ENCODE data around the gene RBM26. TPM values are rescaled to one million over a fixed set of nuclear protein-coding genes. Genes with fewer than 3 reads are reported as not detected.

RBM26 gene
- total RNA-seq, 1 donor from 2014 or later: 75.9 TPM

- intact Hi-C loops (cut with micrococcal nuclease): loop anchor here (10.0 kb wide), 1 partner anchor 918 kb away; the partner anchor contains the start of gene SPRY2
Measured at GRCh38 chr13:79427265-79427664, 21.2 kb upstream of the RBM26 start.

GRCh38 chr13:79423801-79424642 is 18.0 kb upstream of the RBM26 start:
- intact Hi-C loops (cut with micrococcal nuclease): loop anchor here (1.0 to 10.0 kb wide), 8 partner anchors 18 to 921 kb away; partner anchors contain the start of genes NDFIP2, RBM26 and SPRY2

- intact Hi-C loops (cut with micrococcal nuclease): loop anchor here (10.0 kb wide), 1 partner anchor 921 kb away; the partner anchor contains the start of gene SPRY2
Measured at GRCh38 chr13:79423340-79423739, 17.3 kb upstream of the RBM26 start.

DNA sequence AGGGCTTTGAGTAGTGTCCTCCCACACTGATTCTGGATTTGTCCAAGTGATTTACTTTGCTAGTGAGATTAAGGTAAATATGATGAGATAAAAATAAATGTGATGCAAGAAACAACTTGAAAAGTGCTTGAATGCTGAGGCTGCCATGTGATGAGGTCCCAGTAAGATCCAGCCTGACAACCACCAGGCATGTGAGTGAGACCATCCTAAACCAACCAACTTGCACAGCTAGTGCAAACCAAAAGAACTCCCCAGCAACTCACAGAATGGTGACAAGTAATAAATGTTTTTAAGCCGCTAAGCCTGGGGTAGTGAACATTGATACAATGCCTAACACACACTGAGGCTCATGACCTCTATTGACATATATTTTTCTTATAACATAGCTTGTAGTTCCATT is 13.3 kb upstream of the RBM26 start:
- intact Hi-C loops (cut with micrococcal nuclease): no loop called here

- intact Hi-C loops (cut with micrococcal nuclease): no loop called here
Measured at GRCh38 chr13:79417741-79418140, 11.7 kb upstream of the RBM26 start.

DNA sequence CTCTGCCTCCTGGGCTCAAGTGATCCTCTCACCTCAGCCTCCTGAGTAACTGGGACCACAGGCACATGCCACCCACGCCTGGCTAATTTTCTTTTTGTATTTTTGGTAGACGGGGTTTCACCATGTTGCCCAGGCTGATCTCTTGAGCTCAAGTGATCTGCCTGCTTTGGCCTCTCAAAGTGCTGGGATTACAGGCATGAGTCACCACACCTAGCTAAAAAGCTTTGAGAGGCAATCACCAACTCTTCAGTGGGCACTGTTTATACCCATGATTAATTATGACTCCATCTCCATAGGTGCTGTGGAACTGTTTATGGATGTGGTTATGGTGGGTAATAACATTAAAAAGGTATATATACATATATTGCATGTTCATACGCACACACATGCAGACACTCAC is 7.5 kb upstream of the RBM26 start:
- intact Hi-C loops (cut with micrococcal nuclease): no loop called here

DNA sequence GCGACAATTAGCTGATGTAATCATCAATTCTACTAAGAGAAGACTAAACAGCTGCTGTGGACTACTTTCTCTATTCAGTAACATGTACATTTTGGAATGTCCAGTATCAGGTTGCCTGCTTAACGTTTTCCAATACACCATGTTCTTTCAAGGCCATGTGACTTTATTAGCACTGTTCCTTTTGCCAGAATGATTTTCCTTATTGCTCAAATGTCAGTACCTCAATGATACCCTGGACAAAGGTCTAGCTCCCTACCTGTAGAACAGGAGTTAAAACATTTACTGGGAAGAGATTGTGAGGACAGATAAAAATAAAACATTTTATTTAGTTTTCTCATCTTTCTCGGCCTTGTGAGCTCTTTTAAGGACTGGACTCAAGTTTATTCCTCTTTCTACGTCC is 3.8 kb upstream of the RBM26 start:
- intact Hi-C loops (cut with micrococcal nuclease): no loop called here

GRCh38 chr13:79407349-79407979 is 1.4 kb upstream of the RBM26 start:
- intact Hi-C loops (cut with micrococcal nuclease): no loop called here

DNA sequence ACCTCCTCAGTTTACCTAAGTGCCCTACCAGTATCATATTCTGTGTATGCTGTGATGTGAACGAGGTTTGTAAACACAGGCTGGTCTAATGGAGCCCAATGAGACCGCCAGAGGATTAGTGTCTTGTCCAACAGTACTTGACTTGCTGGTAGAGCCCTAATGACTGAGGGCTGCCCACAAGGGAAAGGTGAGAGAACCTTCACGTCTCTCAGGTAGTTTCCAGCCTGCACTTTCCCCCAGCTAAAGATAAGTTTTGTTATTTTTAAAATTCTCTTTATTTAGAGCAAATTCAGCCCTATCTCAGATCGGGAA is 498 bp upstream of the RBM26 start:
- intact Hi-C loops (cut with micrococcal nuclease): loop anchor here (1.0 kb wide), 7 partner anchors 13 to 747 kb away; partner anchors contain the start of genes NDFIP2 and OBI1

DNA sequence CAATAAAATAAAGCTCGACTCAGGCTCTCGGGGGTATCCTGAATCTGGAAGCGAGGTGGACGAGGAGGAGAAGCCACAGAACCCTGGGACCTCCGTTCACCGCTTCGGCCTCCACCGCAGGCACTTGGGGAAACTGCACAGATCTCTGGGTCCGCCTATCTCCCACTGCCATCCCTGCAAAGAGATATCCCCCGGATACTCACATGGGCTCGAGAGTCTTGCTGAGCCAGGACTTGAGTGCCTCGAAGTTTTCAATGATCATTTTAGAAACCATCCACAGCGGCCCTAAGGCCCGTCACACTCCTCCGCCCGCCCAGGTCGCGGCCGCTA is 589 bp downstream of the RBM26 start:
- intact Hi-C loops (cut with micrococcal nuclease): loop anchor here (1.0 kb wide), 1 partner anchor 211 kb away; no protein-coding TSS in a partner anchor

DNA sequence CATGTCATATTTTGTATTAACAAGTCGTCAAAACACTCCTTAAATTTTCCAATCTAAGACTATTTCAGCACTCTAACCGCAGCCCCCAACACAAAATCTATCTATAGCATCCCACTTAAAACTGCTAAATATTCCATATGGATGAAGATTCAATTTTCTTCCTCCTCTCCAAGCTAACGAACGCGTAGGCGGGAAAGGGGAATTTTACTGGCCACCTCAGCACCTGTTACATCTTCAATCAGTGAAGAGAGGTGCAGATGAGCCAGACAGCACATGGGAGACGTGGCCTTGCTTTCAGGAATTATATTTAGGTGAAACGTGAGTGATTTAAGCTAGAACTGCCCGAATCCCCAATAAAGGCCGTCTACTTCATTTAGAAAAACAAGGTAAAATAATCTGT is 1.1 kb downstream of the RBM26 start:
- intact Hi-C loops (cut with micrococcal nuclease): loop anchor here (1.0 kb wide), 1 partner anchor 211 kb away; no protein-coding TSS in a partner anchor

DNA sequence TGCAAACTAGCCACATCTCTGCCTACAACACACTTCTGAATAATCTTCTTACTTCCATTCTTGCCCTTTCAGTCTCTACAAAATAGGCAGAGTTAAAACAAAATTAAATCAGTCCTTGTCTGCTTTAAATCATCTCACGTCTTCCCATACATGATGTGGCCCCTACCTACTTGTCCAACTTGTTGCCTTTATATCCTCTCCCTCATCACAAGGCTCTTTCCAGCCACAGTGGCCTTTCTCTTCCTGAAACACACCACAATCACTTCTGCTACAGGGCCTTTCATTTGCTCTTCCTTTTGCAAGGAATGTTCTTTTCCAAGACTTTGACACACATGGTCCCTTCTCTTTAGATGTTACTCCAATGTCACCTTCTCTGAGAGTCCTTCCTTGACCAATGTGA is 1.7 kb downstream of the RBM26 start:
- intact Hi-C loops (cut with micrococcal nuclease): no loop called here

DNA sequence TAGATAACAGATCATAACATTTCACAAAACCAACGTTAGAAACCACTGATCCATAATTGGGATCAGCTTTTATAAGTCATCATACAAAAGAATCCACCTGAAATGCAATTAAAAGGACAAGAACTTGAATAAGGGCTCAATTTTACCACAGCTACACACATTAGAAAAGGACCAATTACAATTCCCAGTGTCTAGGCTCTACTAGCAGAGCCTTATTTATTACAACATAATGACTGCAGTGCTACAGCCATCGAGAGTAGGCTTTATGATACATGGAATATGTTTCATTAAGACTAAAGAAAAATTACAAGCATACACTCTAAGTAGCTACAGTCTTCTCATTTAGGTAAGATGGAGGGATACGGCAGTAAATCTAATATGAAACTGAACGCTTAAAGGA is 2.9 kb downstream of the RBM26 start:
- intact Hi-C loops (cut with micrococcal nuclease): no loop called here

GRCh38 chr13:79402679-79403078 is 3.4 kb downstream of the RBM26 start:
- intact Hi-C loops (cut with micrococcal nuclease): no loop called here

DNA sequence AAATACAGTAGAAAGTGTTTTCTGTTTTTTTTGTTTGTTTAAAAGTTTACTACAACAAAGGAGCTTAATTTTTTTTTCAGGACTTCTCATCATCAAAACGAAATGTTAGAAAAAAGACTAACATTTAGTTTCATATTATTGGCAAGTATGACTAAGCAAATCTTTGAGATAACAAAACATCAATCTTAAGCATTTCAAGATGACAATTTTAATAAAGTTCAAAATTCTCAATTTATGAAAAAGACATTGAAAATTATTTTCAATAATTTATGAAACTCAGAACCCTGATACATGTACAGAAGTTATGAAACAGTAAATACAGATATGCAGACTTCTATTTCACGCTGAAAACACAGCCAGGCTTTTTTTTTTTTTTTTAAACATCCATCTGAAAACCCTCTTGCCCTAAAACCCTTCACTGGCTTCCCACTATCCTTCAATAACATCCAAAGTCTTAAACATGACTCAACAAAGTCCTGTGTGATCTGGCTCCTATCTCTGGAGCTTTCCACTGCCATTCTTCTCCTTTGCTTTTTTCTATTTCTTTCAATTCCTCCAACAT is 3.9 kb downstream of the RBM26 start:
- intact Hi-C loops (cut with micrococcal nuclease): no loop called here

GRCh38 chr13:79401259-79402070 is 4.6 kb downstream of the RBM26 start:
- intact Hi-C loops (cut with micrococcal nuclease): no loop called here

GRCh38 chr13:79398915-79399314 is 7.1 kb downstream of the RBM26 start:
- intact Hi-C loops (cut with micrococcal nuclease): no loop called here

DNA sequence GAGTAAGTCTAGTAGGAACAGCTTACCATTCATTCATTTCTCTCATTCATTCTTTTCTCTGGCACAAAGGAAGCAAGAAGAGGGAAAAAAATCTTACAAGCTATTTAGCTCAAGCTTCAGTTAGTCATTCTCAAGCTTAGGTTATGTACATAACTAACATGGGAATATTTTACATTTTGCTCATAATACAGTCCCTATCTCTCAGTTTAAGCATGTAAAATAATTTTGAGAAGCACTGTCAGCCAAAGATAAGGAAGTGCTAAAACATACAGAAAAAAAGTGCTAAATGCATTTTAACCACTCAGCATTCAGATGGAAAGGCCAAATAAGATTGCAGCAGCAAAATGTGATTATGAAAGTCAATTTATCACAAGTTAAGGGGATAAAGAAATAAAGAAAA is 7.9 kb downstream of the RBM26 start:
- intact Hi-C loops (cut with micrococcal nuclease): no loop called here

DNA sequence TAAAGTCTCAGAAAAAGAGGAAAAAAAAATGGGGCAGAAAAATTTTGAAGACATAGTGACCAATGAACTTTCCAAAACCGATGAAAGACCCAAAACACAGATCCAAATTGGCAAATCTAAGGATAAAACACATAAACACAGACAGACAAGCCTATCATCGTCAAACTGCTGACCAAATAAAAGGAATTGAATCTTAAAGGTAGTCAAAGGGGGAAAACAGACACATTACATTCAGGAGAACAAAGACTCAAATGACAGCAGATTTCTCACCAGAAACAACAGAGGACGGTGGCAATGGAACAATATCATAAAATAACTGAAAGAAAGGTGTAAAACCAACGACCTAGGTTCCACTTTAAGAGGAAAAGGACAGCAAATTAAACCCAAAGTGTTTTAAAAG is 10.2 kb downstream of the RBM26 start:
- intact Hi-C loops (cut with micrococcal nuclease): no loop called here

DNA sequence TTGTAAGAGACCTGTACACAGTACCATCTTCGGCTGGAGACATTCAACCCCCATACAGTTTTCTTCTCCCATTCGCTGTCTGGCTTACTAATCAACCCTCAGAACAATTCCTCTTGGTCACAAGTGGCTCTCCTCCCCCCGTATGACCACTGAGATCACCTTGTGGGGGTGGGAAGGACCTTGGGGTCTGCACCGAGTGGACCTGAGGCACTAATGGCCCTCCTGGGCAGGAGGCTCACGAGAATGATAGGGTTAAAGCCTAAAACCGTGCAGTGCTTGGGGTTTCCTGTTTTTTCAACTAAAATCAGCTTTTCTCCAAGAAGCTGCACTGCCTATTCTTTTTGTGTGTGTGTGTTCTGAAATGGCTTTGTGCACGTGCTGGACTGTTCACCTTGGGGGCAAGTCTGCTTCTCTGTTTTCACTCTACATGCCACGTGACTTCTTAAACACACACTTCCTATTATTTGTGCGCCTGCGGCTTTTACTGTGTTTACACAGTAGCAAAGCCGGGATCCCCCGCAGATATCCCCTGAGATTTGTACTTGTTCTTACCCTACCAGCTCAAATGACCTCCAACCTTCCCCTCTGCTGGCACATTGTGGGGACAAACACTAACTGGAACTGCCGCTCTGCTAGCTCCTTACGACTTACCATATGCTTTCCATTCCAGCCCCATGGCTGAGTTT is 12.3 kb downstream of the RBM26 start:
- intact Hi-C loops (cut with micrococcal nuclease): loop anchor here (1.0 to 5.0 kb wide), 7 partner anchors 13 to 1696 kb away; partner anchors contain the start of genes NDFIP2, POU4F1, RBM26 and SLAIN1
